GM12873 (cell line): Measurements from ENCODE around the gene INSYN2B.

Experiments
- TF ChIP-seq, protein P1 (sequence below): IDR thresholded peaks from 2 replicates; pipeline ENCODE4 v1.5.1; 2012; ENCODE audit warnings: low read depth, mild to moderate bottlenecking, moderate library complexity, low read length, control low read depth; ENCODE audit not compliant: insufficient read depth; ENCODE audit errors: missing control alignments

Gene INSYN2B

DNA sequence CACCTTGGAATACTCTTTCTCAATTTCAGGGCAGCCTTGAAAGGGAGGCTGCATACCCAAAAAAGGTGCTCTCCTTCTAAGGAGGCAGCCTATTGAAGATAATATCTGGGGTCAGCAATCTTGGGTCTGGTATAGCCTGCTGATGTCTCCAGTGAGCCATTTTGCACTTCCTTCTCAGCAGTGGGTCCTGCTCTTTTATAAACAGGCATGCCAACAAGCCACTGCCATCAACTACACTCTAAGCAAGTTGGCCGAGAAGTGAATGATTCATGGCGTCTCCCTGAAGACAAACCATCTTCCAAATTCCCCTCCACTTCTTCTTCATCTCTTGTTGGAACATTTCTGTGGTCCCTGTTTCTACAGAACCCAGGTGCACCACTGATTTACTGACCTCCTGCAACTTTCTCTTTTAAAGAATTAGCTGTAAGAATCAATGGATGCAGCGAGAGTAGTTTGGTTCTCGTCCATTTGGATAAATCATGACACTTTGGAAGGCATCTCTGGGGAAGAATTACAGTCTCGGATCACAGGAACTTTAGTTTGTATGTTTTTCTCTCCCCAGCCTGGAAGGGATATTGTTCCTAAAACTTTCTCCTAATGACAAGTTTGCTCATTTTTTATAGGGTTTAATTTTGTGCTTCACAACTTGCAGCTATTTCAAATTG is 108.3 kb downstream of the INSYN2B start:
- TF ChIP-seq, protein P1, sequence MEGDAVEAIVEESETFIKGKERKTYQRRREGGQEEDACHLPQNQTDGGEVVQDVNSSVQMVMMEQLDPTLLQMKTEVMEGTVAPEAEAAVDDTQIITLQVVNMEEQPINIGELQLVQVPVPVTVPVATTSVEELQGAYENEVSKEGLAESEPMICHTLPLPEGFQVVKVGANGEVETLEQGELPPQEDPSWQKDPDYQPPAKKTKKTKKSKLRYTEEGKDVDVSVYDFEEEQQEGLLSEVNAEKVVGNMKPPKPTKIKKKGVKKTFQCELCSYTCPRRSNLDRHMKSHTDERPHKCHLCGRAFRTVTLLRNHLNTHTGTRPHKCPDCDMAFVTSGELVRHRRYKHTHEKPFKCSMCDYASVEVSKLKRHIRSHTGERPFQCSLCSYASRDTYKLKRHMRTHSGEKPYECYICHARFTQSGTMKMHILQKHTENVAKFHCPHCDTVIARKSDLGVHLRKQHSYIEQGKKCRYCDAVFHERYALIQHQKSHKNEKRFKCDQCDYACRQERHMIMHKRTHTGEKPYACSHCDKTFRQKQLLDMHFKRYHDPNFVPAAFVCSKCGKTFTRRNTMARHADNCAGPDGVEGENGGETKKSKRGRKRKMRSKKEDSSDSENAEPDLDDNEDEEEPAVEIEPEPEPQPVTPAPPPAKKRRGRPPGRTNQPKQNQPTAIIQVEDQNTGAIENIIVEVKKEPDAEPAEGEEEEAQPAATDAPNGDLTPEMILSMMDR, result no peak

DNA sequence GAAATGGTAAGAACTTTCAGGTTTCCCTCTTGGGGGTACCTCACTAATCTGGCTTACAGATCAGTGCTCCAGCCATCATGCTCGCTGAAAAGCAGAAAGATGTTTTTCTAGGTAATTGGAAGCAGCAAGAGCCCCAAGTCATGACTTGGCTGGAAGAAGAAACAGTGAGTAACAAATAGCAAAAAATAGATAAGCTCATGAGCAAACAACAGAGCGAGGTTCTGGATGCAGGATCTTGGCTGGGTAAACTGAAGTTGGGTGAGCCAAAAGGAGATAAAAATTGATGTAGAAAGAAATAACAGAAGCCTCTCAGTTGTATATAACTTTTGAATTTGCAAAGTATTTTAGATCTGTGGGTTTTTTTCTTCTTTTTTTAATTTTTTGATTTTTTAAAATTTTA is 110.1 kb downstream of the INSYN2B start:
- TF ChIP-seq, protein P1, result no peak

DNA sequence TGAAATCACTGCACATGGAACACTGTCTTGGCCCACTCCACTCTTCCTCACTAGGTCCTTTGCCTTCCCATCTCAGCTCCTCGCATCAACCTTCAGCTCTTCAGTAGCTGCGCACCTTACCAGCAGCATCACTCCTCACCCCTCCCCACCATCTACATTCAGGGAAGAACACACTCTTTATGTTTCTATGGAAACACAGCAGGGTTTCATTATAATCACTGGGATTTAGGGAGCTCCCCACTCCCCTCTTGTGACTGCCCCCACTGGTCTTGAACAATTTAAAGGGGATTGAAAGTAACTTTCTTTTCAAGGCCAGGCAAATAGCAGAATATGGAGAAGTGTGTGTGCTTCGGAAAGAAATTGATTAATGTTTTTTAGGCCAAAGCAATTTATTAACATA is 111.2 kb downstream of the INSYN2B start:
- TF ChIP-seq, protein P1, result no peak

DNA sequence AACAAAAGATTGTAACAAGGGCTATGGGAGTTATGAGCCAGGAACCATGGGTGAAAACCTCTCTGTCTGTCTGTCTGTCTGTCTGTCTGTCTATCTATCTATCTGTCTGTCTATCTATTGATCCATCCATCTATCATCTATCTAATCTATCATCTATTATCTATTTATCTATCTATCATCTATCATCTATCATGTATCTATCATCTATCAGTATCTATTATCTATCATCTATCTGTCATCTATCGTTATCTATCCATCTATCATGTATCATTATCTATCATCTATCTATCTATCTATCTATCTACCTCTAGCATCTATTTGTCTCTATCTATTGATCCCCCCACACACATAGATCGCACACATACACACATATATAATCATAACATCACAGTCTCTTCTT is 112.9 kb downstream of the INSYN2B start:
- TF ChIP-seq, protein P1, result peak; percentile 3

DNA sequence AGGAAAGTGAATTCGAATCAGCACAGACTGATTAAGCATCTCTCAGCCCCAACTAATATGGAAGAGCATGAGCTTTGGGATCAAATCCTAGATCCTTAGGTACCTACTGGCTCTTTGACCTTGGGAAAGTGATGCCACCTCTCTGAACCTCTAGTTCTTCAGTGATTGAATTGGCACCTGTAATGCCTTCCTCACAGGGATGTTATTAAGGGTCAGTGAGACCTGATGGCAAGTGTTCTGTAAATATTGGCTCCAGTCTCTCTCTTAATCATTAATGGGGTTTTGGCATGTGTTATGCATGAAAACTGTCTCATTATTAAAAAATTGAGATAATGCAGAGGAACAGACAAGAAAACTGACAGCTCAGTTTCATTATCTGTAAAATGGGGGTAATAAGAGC is 115.8 kb downstream of the INSYN2B start:
- TF ChIP-seq, protein P1, result no peak

DNA sequence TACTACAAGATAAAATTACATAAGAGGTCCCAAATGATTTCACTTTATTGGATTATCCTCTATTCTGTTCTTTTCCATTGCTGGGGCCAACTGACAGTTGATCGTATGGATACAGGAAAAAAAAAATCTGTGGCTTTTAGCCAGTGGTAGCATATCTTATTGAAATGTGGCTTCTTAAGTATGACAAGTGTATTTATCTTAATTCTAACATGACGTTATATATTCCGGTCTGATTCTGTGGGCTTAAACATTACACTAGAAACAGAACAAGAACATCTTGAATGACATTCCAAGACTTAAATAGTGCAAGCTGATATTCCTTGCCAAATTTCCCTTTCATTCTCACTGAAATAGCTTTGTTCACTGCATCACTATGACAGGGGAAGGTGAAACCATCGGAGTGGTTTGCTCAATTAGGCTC is 117.9 kb downstream of the INSYN2B start:
- TF ChIP-seq, protein P1, result no peak

DNA sequence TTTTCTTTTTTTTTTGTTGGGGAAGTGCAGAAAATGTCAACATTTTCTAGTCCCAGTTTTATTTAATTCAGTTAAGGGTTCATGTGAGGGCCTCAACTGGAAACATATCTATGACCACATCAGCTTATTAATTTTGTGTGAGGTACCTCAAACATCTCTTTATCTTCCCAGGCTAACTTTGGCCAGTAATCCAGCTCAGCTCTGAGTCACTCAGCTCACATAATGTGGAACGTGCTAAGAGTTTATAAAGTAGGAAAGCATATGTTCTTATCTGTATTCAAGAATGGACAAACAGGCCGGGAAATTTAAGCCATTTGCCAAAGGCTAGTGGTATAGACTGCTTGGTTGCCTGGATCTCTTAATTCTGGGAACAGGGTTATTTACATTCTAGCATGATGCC is 118.4 kb downstream of the INSYN2B start:
- TF ChIP-seq, protein P1, result no peak
